COLO668 (cell line): ENCODE results near the gene DNAJC22.
A peak's percentile ranks its signal among the peaks of the same experiment; 100 is the strongest.
"Not testable (repeated sequence)": the region's sequence is repeated elsewhere in the genome, so short reads cannot be mapped to it uniquely, and the experiment has no call there.

Experiments used
- DNase-seq: peaks from one replicate; lab custom pipeline; 2025; ENCODE audit not compliant: unreplicated experiment; lab: John Stamatoyannopoulos, UW

Gene DNAJC22

DNA sequence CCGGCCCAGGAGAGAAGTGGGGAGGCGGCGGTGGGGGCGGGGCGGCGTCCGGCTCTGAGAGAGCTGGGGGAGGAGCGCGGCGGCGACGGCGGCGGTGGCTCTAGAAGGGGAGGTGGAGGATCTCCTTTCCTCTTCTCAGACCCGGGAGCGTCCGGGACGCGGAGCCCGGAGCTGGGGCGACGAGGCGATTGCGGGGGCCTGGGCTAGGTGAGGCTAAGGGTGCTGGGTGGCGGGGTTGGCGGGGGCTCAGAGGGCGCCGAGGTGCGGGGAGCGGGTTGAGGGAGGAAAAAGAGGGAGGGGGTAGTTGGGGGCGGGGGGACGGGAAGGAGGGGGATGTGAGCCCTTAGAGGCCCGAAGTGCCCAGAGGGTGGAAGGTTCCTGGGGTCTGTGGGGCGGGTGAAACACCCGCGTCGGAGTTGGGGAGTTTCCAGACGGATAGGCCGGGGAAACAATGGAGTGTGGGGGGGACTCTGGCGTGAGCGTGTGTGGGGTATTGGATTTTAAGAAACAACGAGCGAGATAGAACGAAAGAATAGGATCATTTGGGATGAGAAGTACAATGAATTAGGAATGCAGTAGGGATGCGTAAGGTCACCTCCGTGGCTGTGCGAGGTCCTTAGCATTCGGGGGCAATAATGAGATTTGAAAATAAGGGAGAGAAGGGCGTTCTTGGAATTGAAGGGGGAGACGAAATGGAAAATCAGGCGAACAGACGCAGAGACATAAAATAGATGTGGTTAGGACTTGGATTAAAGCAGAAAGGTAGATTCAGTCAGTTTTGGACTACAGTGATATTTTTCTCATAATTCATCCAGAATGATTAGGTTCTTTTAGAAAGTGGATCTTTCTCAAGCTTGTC, 20.9 kb downstream of the DNAJC22 start, which contains the start of gene SPATS2:
Gene SPATS2, plus strand, starts transcription at position 82 of the 859 bp plus-strand sequence. CDS start 93,551 bp downstream, outside the sequence.
- peak; percentile 38 for DNase-seq

DNA sequence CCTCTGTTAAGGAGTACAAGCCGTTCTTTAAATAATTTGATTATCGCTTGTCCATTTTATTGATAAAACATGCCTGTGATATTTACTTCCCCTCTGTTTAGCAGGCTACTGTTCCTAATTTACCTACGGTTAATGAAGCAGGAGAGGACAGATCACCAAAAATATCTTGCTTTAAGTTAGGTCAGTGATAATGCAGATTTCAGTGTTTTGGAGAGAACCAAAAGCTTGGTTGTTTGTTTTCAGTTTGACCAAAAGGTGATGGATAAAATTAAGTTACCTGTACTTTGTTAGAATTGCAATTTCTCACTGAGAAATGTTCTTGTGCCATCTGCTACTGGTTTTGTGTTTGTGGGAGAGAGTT, 21.5 kb downstream of the DNAJC22 start:
- DNase-seq: no peak

DNA sequence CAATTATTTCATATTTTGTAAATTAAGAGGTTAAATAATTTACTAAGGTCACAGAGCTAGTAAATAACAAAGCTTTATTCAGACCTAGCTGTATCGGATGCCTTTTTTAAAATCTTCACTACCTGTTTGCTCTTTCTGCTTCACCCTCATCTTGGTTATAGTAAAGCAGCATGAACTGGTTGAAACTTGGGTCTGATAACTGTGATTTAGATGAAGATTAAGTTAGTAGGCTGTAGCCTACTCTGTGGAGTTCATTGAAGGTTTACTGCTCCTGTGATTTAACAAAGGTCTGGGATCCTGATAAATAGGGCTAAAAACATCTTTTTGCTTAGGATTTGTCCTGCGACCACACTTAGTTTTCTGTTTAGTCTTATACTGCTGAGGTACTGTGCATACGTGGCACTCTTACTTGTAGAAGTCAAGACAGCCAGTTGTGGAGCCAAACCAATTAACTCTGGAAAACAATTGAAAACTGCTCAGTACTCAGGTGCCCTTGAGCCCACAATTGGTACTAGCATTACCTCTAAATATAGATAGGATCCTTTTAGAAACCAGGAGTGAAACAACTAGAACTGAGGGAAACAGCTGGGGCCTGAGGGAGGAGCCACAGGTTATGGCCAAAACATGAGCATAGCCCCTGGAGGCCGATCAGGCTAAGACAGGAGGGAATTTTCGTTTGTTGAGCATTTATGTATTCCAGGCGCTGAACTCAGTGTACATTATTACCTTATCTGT, 22.9 kb downstream of the DNAJC22 start:
- DNase-seq: peak; percentile 23

DNA sequence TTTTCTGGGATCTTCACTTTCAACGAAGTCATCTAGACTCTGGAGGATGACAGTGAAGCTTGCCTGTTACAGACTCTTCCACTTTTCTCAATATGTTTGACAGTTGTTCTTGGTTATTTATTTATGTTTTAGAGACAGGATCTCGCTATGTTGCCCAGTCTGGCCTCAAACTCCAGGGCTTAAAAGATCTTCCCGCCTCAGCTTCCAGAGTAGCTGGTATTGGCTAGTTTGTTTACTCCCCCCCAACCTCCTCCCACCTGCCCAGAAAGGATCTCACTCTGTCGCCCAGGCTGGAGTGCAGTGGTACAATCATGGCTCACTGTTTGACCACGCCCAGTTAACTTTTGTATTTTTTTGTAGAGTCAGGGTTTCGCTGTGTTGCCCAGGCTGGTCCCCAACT, 23.9 kb downstream of the DNAJC22 start:
- DNase-seq: no peak

DNA sequence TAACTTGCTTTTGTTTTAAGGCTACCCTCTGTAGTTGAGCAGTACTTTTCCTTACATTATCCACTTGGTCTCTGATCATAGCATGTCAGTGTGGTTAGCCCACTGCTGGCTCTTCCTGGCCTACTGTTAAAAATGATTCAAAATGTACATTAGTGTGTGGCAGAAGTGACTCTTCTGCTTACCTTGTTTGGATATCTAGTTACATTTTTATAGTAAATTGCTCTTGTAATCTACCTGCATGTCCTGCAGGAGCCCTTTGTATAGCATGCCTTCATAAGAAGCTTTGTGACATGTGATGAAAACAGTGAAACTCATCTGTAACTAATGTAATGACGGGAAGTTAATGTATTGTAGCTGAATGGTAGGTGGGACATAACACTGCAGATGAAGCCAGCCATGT, 28.7 kb downstream of the DNAJC22 start:
- no peak for DNase-seq

DNA sequence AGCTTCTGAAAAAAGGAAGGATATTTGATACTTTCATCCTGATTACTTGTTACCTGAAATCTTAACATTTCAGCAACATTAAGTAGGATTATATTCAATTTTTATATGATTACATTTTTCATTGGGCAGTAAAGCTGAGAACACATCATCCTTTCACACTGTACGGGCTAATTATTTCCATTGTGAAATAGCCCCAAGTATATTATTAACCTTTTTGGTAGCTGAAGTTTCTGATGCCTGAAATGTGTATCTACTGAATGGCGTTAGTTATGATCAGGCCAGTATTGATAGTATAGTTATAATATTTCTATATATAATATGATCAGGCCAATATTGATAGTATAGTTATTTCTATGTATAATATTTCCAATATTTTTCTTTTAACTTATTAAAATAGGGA, 30.7 kb downstream of the DNAJC22 start:
- DNase-seq: no peak

DNA sequence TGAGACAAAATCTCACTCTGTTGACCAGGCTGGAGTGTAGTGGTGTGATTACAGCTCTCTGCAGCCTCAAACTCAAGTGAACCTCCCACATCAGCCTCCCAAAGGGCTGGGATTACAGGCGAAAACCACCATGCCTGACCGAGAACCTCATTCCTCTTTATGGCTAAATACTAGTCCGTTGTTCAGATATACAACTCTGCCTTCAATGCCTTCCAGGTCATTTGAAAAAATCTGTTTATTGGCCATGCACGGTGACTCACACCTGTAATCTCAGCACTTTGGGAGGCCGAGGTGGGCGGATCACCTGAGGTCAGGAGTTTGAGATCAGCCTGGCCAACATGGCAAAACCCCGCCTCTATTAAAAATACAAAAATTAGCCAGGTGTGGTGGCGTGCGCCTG, 33.5 kb downstream of the DNAJC22 start:
- DNase-seq: not testable (repeated sequence)

DNA sequence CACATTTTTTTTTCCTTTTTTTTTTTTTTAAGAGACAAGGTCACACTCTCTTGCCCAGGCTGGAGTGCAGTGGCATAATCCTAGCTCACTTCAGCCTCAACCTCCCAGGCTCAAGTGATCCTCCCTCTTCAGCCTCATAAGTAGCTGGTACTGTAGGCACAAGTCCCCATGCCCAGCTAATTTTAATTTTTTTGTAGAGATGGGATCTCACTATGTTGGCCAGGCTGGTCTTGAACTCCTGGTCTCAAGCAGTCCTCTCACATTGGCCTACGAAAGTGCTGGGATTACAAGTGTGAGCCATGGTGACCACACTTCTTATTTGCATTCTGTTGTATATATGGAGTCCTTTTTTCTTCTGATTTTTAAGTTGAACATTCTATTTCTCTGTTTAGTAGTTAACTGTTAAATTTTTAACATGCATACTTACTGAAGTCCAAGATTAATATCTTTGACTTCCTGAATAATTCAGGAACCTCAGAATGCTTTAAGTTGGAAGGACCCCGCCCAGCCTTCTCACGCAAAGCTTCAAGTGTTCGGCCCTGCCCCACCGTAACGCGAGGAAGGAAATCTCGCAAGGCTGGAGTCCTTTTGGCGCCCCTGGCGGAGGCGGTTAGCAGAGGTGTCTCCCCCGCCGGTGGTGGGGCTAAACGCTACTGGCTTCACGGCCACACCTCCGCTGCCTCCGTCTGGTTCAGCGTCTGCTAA, 42.1 kb downstream of the DNAJC22 start:
- no peak for DNase-seq

DNA sequence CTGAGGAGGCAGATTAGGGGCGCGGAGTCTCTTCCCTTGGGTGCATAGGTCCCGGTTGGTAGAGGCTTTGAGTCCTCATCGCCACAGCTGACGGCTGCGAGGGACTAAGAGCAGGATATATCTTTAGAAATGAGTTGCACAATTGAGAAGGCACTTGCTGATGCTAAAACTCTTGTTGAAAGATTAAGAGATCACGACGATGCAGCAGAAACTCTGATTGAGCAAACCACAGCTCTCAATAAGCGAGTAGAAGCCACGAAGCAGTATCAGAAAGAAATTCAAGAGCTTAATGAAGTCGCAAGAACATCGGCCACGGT, 42.7 kb downstream of the DNAJC22 start:
- DNase-seq: no peak

DNA sequence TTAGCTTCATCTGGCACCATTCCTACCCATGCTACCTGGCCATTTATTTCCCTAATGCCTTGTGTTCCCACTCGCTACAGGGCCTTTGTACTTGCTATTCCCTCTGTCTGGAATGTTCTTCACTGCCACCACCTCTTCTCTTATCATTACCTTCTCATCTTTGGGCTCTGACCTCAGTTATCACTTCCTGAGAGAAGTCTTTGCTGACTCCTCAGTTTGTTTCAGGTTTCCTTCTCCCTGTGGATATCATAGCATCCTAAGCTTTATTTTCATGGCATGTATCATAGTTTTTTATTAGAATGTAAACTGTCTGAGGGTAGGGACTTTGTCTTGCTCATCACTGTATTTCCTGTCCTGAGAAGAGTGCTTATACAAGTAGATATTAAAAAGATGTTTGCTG, 50.3 kb downstream of the DNAJC22 start:
- no peak for DNase-seq

DNA sequence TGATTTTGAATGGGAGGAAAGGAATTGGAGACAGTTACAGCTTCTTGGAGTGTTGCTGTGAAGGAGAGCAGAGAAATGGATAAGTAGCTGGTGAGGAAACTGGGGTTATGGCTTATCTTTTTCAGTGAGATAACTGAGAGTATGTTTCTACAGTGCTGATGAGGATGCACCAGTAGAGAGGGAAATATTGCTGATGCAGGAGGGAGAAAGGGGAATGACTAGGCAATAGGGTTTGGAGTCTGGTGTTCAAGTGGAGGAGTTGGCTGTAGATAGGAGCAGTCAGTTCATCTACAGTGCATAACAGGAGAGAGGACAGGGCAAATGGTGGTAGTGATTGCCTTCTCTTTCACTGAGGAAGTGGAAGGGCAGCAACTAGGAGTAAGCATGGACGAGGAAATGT, 53.6 kb downstream of the DNAJC22 start:
- no peak for DNase-seq
